Common myeloid progenitor, CD34-positive (primary cell): Measurements from ENCODE around the gene AUTS2.

ENCODE experiments used
- CTCF ChIA-PET: fragments of 350-600 bp; sonication (Branson Sonifier 250); formaldehyde crosslinking; loops from one replicate; lab custom pipeline; 2021; ENCODE audit warnings: antibody characterized with exemption; lab: Charles Lee
- POLR2A ChIA-PET: fragments of 350-600 bp; sonication (Branson Sonifier 250); formaldehyde crosslinking; loops from one replicate; lab custom pipeline; 2021; ENCODE audit warnings: antibody characterized with exemption; lab: Charles Lee
- DNase-seq, 3 donors: peaks; one replicate each; pipeline versions ENCODE4 v3.0.0 to v3.0.0-alpha.2; 2013
- H3K27ac ChIP-seq, 2 experiments: 1 replicate in 1 of 2; 2 replicates in 1 of 2; pipeline ENCODE4 v1.7.0; 2013; ENCODE audit warnings: inconsistent platforms in 2 of 2, low read length in 2 of 2, mild to moderate bottlenecking in 2 of 2, low read depth in 1 of 2, moderate library complexity in 1 of 2; ENCODE audit not compliant: severe bottlenecking in 2 of 2, insufficient read depth in 1 of 2, poor library complexity in 1 of 2
- H3K27me3 ChIP-seq, 5 experiments: replicated peaks in 2 of 5; 1 replicate in 3 of 5; 2 replicates in 2 of 5; pipeline versions ENCODE4 v1.6.1 to v1.7.0; 2013; ENCODE audit warnings: low read length in 4 of 5, mild to moderate bottlenecking in 2 of 5, moderate library complexity in 2 of 5, inconsistent platforms in 1 of 5; ENCODE audit not compliant: insufficient read depth in 5 of 5, control insufficient read depth in 4 of 5
- H3K36me3 ChIP-seq, 4 experiments: 1 replicate in 2 of 4; 2 replicates in 2 of 4; pipeline versions ENCODE4 v1.6.1 to v1.7.0; 2013; ENCODE audit warnings: low read length in 3 of 4, control low read depth in 1 of 4, mild to moderate bottlenecking in 1 of 4; ENCODE audit not compliant: control insufficient read depth in 4 of 4, insufficient read depth in 4 of 4
- H3K4me1 ChIP-seq, 4 experiments: 1 replicate in 3 of 4; 2 replicates in 1 of 4; pipeline versions ENCODE4 v1.6.1 to v1.7.1; 2013; ENCODE audit warnings: low read length in 3 of 4, mild to moderate bottlenecking in 3 of 4, control low read depth in 1 of 4, inconsistent platforms in 1 of 4, moderate library complexity in 1 of 4; ENCODE audit not compliant: control insufficient read depth in 4 of 4, insufficient read depth in 4 of 4; ENCODE audit errors: control extremely low read depth in 1 of 4
- H3K4me3 ChIP-seq, 7 experiments: 1 replicate in 4 of 7; 2 replicates in 3 of 7; pipeline versions ENCODE4 v1.5.1 to v1.7.0; 2013; ENCODE audit warnings: mild to moderate bottlenecking in 7 of 7, low read length in 6 of 7, moderate library complexity in 6 of 7, inconsistent platforms in 2 of 7, low read depth in 2 of 7, control low read depth in 1 of 7; ENCODE audit not compliant: insufficient read depth in 4 of 7, control insufficient read depth in 1 of 7; ENCODE audit errors: extremely low read depth in 1 of 7
- H3K9me3 ChIP-seq, 5 experiments: 1 replicate in 4 of 5; 2 replicates in 1 of 5; pipeline versions ENCODE4 v1.6.1 to v1.7.1; 2013; ENCODE audit warnings: low read length in 4 of 5, mild to moderate bottlenecking in 2 of 5, inconsistent platforms in 1 of 5, low read depth in 1 of 5, moderate library complexity in 1 of 5; ENCODE audit not compliant: control insufficient read depth in 4 of 5, insufficient read depth in 2 of 5; ENCODE audit errors: control extremely low read depth in 1 of 5
- WGBS: methylation state at CpG from one replicate; pipeline ENCODE4 v1.1.5; 2013; ENCODE audit not compliant: insufficient coverage; 5-methylcytosine and 5-hydroxymethylcytosine counted together

Gene AUTS2

DNA sequence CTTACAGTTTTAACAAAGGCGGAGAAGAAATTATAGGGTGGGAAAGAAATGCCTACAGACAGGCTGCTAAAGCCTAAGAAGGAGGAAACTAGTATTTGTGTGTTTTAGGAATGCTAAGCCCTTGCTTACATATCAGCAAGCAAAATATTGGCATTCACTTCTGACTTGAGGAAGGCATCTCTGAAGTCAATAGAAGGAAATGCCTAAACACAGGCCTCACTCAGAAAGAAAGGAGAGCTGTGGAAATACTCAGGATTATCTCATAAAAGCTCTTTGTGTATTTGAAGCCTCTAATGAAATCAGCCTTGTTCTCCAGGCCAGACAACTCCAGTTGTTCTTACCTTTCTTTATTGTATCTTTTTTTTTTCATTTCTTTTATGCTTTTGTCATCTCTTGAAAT, 158.0 kb downstream of the AUTS2 start:
- Histone ChIP-seq H3K9me3 (no peaks in the 10 kb centered on the region), H3K4me3 (no peak overlapping the region), H3K36me3 (no peaks in the 10 kb centered on the region), H3K27ac (no peak overlapping the region), H3K27me3 (no peaks in the 10 kb centered on the region), H3K4me1 (peaks cover 0 to 5% (median 2%) of the 10 kb centered on the region in 4 experiments)
- POLR2A ChIA-PET: no interaction called here
- CTCF ChIA-PET: no interaction called here
- DNase-seq: no peak
- WGBS: no CpG with 5 or more reads among the region's 1 CpG

DNA sequence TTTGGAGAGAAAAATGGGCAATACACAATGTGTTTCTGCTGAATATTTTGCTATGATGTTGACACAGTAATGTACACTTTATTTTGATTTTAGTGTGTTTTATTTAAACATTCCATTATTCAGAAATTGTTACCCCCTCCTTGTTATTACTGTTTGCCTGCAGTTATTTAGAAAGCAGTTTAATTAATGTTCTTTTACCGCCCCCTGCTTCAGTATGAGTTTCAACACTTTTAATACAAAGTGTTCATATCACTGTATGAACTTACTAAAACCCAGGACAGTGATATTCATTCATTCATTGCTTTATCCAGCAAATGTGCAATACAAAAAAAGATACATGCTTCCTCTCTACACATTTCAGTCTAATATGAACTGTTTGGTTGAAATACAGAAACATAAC, 159.3 kb downstream of the AUTS2 start:
- no peak for DNase-seq
- Histone ChIP-seq H3K4me3 (no peak overlapping the region), H3K36me3 (no peaks in the 10 kb centered on the region), H3K4me1 (peaks cover 0 to 5% (median 2%) of the 10 kb centered on the region in 4 experiments), H3K9me3 (no peaks in the 10 kb centered on the region), H3K27me3 (no peaks in the 10 kb centered on the region), H3K27ac (no peak overlapping the region)
- 60% methylated on average over 1 of the region's 1 CpG for WGBS
- CTCF ChIA-PET: no interaction called here
- POLR2A ChIA-PET: no interaction called here

DNA sequence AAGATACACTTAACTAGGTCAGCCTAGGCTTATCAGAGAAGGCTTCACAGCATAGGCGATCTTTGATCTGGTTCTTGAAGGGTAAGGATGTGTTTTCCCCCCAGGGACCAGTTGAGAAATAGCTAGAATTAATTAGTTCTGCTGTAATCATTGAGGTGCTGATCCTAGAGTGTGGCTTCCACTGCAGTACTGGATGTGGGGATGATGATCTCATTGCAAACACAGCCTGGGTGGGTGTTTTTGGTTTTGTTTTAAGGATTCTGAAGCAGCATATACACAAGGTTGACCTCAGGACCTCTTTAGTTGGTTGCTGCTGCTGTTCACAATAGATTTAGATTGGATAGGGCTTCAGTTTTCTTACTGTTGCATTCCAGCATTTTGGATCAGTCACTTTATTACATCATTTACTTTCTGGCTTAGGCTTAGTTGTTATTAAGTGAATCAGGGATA, 159.7 kb downstream of the AUTS2 start:
- Histone ChIP-seq H3K4me1 (peaks cover 0 to 5% (median 2%) of the 10 kb centered on the region in 4 experiments), H3K27ac (no peak overlapping the region), H3K9me3 (no peaks in the 10 kb centered on the region), H3K36me3 (no peaks in the 10 kb centered on the region), H3K27me3 (no peaks in the 10 kb centered on the region), H3K4me3 (no peak overlapping the region)
- POLR2A ChIA-PET: no interaction called here
- CTCF ChIA-PET: no interaction called here
- 100% methylated on average over 1 of the region's 1 CpG for WGBS
- DNase-seq: no peak

DNA sequence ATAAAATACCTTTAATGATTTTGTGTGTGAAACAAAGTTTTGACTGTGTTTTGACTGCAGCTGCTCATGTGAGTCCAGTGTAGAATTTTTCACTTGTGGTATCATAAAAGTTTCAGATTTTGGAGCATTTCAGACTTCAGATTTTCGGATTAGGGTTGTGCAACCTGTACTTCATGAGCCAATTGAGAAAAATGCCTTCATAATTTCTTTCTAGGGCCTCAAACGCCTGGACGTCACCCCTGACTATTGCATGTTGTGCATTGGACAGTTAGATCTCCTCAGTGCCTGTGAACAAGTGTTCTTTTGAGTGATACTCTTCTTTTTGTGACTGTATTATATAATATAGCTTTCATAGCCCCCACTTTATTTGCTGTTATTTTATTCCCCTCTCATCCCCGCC, 161.1 kb downstream of the AUTS2 start:
- H3K9me3 ChIP-seq: no peaks in the 10 kb centered on the region
- no peak overlapping the region for H3K4me3 ChIP-seq
- 100% methylated on average over 2 of the region's 4 CpGs for WGBS
- ChIA-PET POLR2A (no interaction called here), CTCF (no interaction called here)
- H3K27ac ChIP-seq: no peak overlapping the region
- no peaks in the 10 kb centered on the region for H3K36me3 ChIP-seq
- no peaks in the 10 kb centered on the region for H3K27me3 ChIP-seq
- H3K4me1 ChIP-seq: peaks cover 0 to under 1% (median under 1%) of the 10 kb centered on the region in 4 experiments
- no peak for DNase-seq

DNA sequence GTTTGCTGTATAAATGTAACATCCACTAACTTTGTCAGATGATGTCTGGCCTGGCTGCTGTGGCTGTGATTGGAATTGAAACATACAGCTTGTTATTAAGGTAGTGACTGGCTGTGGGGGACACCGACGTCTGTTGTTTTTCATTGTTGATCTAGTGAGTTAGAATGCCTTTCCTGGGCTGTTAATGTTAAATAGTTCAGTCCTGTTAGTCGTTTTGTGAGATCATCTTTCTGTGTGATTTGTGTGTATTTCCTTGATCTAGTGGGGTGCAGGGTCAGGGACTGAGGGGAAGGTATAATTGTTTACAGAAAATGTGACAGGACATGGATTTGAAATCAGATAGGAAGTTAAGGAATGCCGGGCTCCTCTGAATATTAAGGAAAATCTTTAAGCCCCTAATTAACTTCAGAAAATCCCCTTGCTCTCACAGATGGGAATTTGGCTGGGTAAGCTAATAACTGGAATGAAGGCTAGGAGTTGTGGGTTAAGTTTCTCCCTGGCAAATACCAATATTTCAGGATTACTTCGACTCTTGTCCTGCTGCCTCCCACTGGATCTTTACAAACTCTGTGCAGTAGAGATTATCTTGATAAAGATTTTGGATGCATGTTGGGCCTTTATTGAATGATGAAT, 163.1 kb downstream of the AUTS2 start:
- Histone ChIP-seq H3K36me3 (no peaks in the 10 kb centered on the region), H3K4me3 (no peak overlapping the region), H3K27me3 (no peaks in the 10 kb centered on the region), H3K27ac (no peak overlapping the region), H3K9me3 (no peaks in the 10 kb centered on the region), H3K4me1 (peaks cover 0 to 8% (median under 1%) of the 10 kb centered on the region in 4 experiments)
- POLR2A ChIA-PET: no interaction called here
- CTCF ChIA-PET: interaction anchor here (1.2 kb wide), 1 partner anchor 20 kb away, joined by 5 read pairs; no protein-coding TSS in a partner anchor
- no peak for DNase-seq
- 90% methylated on average over 3 of the region's 5 CpGs for WGBS

DNA sequence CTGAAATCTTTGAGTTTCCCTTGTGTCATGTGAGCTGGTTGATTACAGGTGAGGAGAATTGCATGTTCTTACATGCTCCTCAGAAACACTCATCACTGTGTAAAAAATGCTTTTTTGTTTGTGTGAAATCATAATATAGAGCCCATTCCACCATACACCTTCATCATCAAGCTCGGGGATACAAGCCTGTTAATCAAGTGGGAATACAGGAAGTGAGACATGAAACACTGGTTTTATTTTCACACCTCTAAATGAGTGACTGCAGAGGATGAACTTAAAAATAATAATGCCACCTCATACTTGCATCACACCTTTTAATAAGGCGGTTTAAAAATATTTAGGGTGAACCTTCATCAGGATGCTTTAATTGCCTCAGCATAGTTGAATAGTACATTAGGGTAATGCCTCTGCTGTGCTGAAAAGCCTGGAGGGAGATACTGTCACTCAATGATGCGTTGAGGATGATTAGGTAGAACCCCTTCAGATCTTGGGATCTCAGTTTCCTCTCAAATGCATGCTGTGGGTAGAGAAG, 164.6 kb downstream of the AUTS2 start:
- H3K4me3 ChIP-seq: no peak overlapping the region

DNA sequence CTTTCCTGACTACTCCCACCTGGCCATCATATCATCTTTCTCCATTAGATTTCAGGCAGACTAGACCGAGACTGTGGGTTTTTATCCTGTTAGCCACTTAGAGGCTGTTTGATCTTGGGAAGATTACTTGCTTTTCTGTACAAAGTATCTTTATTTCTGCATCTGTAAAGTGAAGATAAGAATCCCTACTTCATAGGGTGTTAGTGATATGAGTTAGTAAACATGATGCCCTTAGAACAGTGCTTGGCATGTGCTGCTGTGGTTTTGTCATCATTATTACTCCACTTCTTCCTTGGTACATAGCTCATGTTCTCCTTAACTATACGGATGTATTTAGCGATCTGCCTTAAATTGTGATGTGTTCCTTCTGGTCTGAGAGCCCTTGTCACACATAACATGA, 165.2 kb downstream of the AUTS2 start:
- Histone ChIP-seq H3K36me3 (no peaks in the 10 kb centered on the region), H3K27ac (no peak overlapping the region), H3K4me1 (peaks cover 0 to 8% (median under 1%) of the 10 kb centered on the region in 4 experiments), H3K27me3 (no peaks in the 10 kb centered on the region), H3K9me3 (no peaks in the 10 kb centered on the region), H3K4me3 (no peak overlapping the region)
- ChIA-PET POLR2A (no interaction called here), CTCF (no interaction called here)
- 100% methylated on average over 2 of the region's 3 CpGs for WGBS
- peak in 1 of 3 donors; percentile 13 for DNase-seq

More for the DNA sequence above, 164.6 kb downstream of the AUTS2 start:
- H3K9me3 ChIP-seq: no peaks in the 10 kb centered on the region
- H3K36me3 ChIP-seq: no peaks in the 10 kb centered on the region
- H3K4me1 ChIP-seq: peaks cover 0 to 8% (median under 1%) of the 10 kb centered on the region in 4 experiments
- 89% methylated on average over 1 of the region's 3 CpGs for WGBS
- H3K27me3 ChIP-seq: no peaks in the 10 kb centered on the region
- H3K27ac ChIP-seq: no peak overlapping the region
- CTCF ChIA-PET: no interaction called here
- no peak for DNase-seq
- POLR2A ChIA-PET: no interaction called here
